A549 (cell line): ENCODE data around the gene CD164L2. TPM values are rescaled to one million over a fixed set of nuclear protein-coding genes. Genes with fewer than 3 reads are reported as not detected.

ENCODE experiments used
- ATAC-seq, 2 experiments: fragments of 200-7000 bp in 1 of 2; fragments of >200 bp in 1 of 2; cut with Nextera tagmentation in 1 of 2; cut with Tn5 transposase in 1 of 2; 3 replicates each; pipeline versions ENCODE4 v1.8.0 to v1.9.1; 2018 to 2020; ENCODE audit warnings: mild to moderate bottlenecking in 1 of 2, moderate library complexity in 1 of 2
- CTCF ChIA-PET: fragments of 300-600 bp; sonication (Branson Sonifier 250); formaldehyde crosslinking; extraction: SDS; loops from one replicate; lab custom pipeline; 2021; ENCODE audit warnings: antibody characterized with exemption, inconsistent platforms; lab: Yijun Ruan, JAX
- POLR2A ChIA-PET: fragments of 350-600 bp; formaldehyde crosslinking; extraction: SDS; loops from one replicate; lab custom pipeline; 2021; ENCODE audit warnings: antibody characterized with exemption, inconsistent platforms; lab: Yijun Ruan, JAX
- DNase-seq, 2 experiments: peaks; one replicate each; pipeline versions ENCODE4 v3.0.0 to v3.0.0-alpha.2; 2011 to 2016; ENCODE audit warnings: low read depth in 1 of 2, low spot score in 1 of 2
- FAIRE-seq: peaks from 2 replicates; lab custom pipeline; 2011; peaks lifted over from hg19 to GRCh38; lab: Jason Lieb, UNC
- H3K27ac ChIP-seq, 2 experiments: fragments of >200 bp; sonication (Bioruptor Twin); formaldehyde crosslinking; 3 replicates each; pipeline ENCODE4 v1.5.1; 2016 to 2017
- H3K4me1 ChIP-seq: fragments of >200 bp; sonication (Bioruptor Twin); formaldehyde crosslinking; 3 replicates; pipeline ENCODE4 v1.6.1; 2016
- H3K4me2 ChIP-seq: fragments of >200 bp; sonication (Bioruptor Twin); formaldehyde crosslinking; 3 replicates; pipeline ENCODE4 v1.6.1; 2016
- H3K4me3 ChIP-seq: fragments of >200 bp; sonication (Bioruptor Twin); formaldehyde crosslinking; 3 replicates; pipeline ENCODE4 v1.5.1; 2016
- H3K9me3 ChIP-seq: fragments of >200 bp; sonication (Bioruptor Twin); formaldehyde crosslinking; 3 replicates; pipeline ENCODE4 v1.6.1; 2016
- BCL3 ChIP-seq: fragments of >200 bp; sonication (Bioruptor Twin); formaldehyde crosslinking; IDR thresholded peaks from 3 replicates; pipeline ENCODE4 v1.6.1; 2016
- CBX2 ChIP-seq: fragments of 200-600 bp; sonication (generic); IDR thresholded peaks from 2 replicates; pipeline ENCODE4 v1.6.1; 2016; ENCODE audit warnings: low read depth, mild to moderate bottlenecking, borderline replicate concordance
- CEBPB ChIP-seq, 2 experiments: fragments of >200 bp in 1 of 2; sonication (Bioruptor Twin) in 1 of 2; formaldehyde crosslinking in 1 of 2; IDR thresholded peaks; 2 replicates each; pipeline ENCODE4 v1.6.1; 2012 to 2016
- CHD4 ChIP-seq: fragments of 200-600 bp; sonication (generic); IDR thresholded peaks from 2 replicates; pipeline ENCODE4 v1.6.1; 2016; ENCODE audit warnings: antibody characterized with exemption, mild to moderate bottlenecking, borderline replicate concordance
- EP300 ChIP-seq, 2 experiments: fragments of >200 bp; sonication (Bioruptor Twin); formaldehyde crosslinking; IDR thresholded peaks; 2 replicates in 1 of 2; 3 replicates in 1 of 2; pipeline ENCODE4 v1.6.1; 2016 to 2017
- ESRRA ChIP-seq: fragments of 150-350 bp; IDR thresholded peaks from 2 replicates; pipeline ENCODE4 v1.6.1; 2014; ENCODE audit warnings: mild to moderate bottlenecking, low read length, borderline replicate concordance
- FOSB ChIP-seq: fragments of 250-450 bp; sonication (Bioruptor Pico); IDR thresholded peaks from 2 replicates; pipeline ENCODE4 v1.5.0; 2020; ENCODE audit warnings: mild to moderate bottlenecking, moderate library complexity
- GATA3 ChIP-seq: IDR thresholded peaks from 2 replicates; pipeline ENCODE4 v1.6.1; 2012; ENCODE audit warnings: borderline replicate concordance
- HES2 ChIP-seq: fragments of >200 bp; sonication (Bioruptor Twin); formaldehyde crosslinking; IDR thresholded peaks from 2 replicates; pipeline ENCODE4 v1.6.1; 2016
- JUNB ChIP-seq: fragments of >200 bp; sonication (Bioruptor Twin); formaldehyde crosslinking; IDR thresholded peaks from 2 replicates; pipeline ENCODE4 v1.6.1; 2016
- KDM5A ChIP-seq: fragments of 200-600 bp; sonication (generic); IDR thresholded peaks from 2 replicates; pipeline ENCODE4 v1.6.1; 2016; ENCODE audit warnings: antibody characterized with exemption, mild to moderate bottlenecking
- MAFK ChIP-seq: fragments of 450-650 bp; IDR thresholded peaks from 2 replicates; pipeline ENCODE4 v1.6.1; 2014; ENCODE audit not compliant: partially characterized antibody
- MAZ ChIP-seq: fragments of 150-350 bp; IDR thresholded peaks from 2 replicates; pipeline ENCODE4 v1.6.1; 2014; ENCODE audit warnings: antibody characterized with exemption, low read depth, low read length, borderline replicate concordance
- NFE2L2 ChIP-seq: fragments of 150-350 bp; conservative IDR thresholded peaks from 2 replicates; pipeline ENCODE4 v1.6.1; 2014; ENCODE audit warnings: low read length
- NPAS2 ChIP-seq: fragments of 250-450 bp; sonication (Bioruptor Pico); IDR thresholded peaks from 2 replicates; pipeline ENCODE4 v1.8.0; 2022; ENCODE audit warnings: mild to moderate bottlenecking, moderate library complexity, borderline replicate concordance
- NR3C1 ChIP-seq: fragments of >200 bp; sonication (Bioruptor Twin); formaldehyde crosslinking; IDR thresholded peaks from 3 replicates; pipeline ENCODE4 v1.6.1; 2017
- PBX3 ChIP-seq: IDR thresholded peaks from 2 replicates; pipeline ENCODE4 v1.6.1; 2012
- RAD21 ChIP-seq, 2 experiments: fragments of >200 bp in 1 of 2; sonication (Bioruptor Twin) in 1 of 2; formaldehyde crosslinking in 1 of 2; IDR thresholded peaks in 1 of 2; conservative IDR thresholded peaks in 1 of 2; 2 replicates in 1 of 2; 3 replicates in 1 of 2; pipeline ENCODE4 v1.6.1; 2012 to 2018; ENCODE audit warnings: inconsistent platforms in 1 of 2
- SMC3 ChIP-seq: fragments of >200 bp; sonication (Bioruptor Twin); formaldehyde crosslinking; IDR thresholded peaks from 3 replicates; pipeline ENCODE4 v1.6.1; 2018; ENCODE audit warnings: inconsistent platforms
- TFCP2L1 ChIP-seq: fragments of 250-450 bp; sonication (Bioruptor Pico); IDR thresholded peaks from 2 replicates; pipeline ENCODE4 v1.5.0; 2021; ENCODE audit warnings: mild to moderate bottlenecking
- TP53 ChIP-seq: fragments of 250-450 bp; sonication (Bioruptor Pico); IDR thresholded peaks from 2 replicates; pipeline ENCODE4 v1.5.0; 2021; ENCODE audit warnings: mild to moderate bottlenecking, moderate library complexity
- ZC3H11A ChIP-seq: fragments of 450-650 bp; IDR thresholded peaks from 2 replicates; pipeline ENCODE4 v1.6.1; 2014; ENCODE audit warnings: antibody characterized with exemption, mild to moderate bottlenecking
- ZFP36 ChIP-seq: fragments of 450-650 bp; IDR thresholded peaks from 2 replicates; pipeline ENCODE4 v1.6.1; 2014; ENCODE audit warnings: borderline replicate concordance; ENCODE audit not compliant: partially characterized antibody
- ZSCAN20 ChIP-seq: fragments of 250-450 bp; sonication (Bioruptor Pico); IDR thresholded peaks from 2 replicates; pipeline ENCODE4 v1.8.0; 2022; ENCODE audit warnings: mild to moderate bottlenecking, moderate library complexity
- whole genome bisulfite sequencing: methylation state at CpG from one replicate; pipeline ENCODE4 v1.1.6; 2017; ENCODE audit errors: missing lambda C conversion rate; 5-methylcytosine and 5-hydroxymethylcytosine counted together
- polyA plus RNA-seq, 4 experiments: library from polyadenylated mRNA; depleted of rRNA in 3 of 4; stranded (reverse); fragments of >200 nt; fragmentation: RNase III in 1 of 4; extraction: RNeasy Plus Mini Kit Qiagen cat#74134 plus additional on column Dnase treatment in 1 of 4; gene quantifications; 2 replicates in 3 of 4; 3 replicates in 1 of 4; pipeline ENCODE4 v1.2.3, GENCODE V29; 2011 to 2017
- TF ChIP-seq, protein P1 (sequence below): fragments of >200 bp; sonication (Bioruptor Twin); formaldehyde crosslinking; IDR thresholded peaks from 3 replicates; pipeline ENCODE4 v1.5.1; 2016
- TF ChIP-seq, protein P2 (sequence below): IDR thresholded peaks from 2 replicates; pipeline ENCODE4 v1.6.1; 2012; ENCODE audit warnings: low read depth, borderline replicate concordance
- TF ChIP-seq, protein P3 (sequence below): IDR thresholded peaks from 2 replicates; pipeline ENCODE4 v1.6.1; 2012

The CD164L2 gene
- polyA plus RNA-seq, 2 of the 4 experiments (the other 2 are of a cell fraction), result not detected

DNA sequence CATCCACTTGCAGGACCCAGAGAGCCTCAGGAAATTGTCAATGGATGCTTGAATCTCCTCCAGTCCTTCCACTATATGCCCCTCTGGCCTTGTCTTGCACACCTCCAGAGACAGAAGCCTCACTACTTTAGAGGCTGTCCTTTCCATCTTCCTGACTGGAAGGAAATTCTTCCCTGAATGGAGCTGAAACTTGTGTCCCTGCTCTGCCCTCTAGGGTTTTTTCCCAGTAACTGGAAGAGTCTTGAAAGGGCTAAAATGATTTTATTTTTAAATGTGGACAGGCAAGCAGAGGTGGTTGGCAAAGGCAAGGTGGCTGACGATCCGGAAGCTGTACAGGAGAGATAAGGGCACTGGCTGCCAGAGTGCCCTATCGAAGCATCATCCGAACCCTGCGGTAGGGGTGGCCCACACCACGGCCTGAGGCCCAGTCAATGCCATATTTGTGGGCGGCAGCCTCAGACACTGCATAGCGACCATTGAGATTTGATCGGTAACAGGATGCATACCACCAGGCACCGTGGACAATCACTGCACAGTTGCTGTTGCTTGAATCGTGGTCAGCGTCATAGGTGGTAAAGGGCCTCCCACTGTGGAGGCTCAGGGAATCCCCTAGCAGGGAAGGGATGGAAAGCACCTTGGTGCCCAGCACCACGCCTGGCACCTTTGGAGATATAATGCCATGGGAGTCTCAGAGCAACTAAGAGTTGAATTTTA, 14.1 kb downstream of the CD164L2 start:
- FAIRE-seq, result no peak
- TF ChIP-seq, protein P1, sequence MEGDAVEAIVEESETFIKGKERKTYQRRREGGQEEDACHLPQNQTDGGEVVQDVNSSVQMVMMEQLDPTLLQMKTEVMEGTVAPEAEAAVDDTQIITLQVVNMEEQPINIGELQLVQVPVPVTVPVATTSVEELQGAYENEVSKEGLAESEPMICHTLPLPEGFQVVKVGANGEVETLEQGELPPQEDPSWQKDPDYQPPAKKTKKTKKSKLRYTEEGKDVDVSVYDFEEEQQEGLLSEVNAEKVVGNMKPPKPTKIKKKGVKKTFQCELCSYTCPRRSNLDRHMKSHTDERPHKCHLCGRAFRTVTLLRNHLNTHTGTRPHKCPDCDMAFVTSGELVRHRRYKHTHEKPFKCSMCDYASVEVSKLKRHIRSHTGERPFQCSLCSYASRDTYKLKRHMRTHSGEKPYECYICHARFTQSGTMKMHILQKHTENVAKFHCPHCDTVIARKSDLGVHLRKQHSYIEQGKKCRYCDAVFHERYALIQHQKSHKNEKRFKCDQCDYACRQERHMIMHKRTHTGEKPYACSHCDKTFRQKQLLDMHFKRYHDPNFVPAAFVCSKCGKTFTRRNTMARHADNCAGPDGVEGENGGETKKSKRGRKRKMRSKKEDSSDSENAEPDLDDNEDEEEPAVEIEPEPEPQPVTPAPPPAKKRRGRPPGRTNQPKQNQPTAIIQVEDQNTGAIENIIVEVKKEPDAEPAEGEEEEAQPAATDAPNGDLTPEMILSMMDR, result 0 out of 3 replicates have a peak, but pooled peaks have one; percentile 16
- TF ChIP-seq RAD21 (conservative IDR thresholded peaks at IDR 0.05 in 1 of 2, IDR thresholded peaks at IDR 0.05 in 1 of 2), result peak in 1 of 2 experiments; percentile 36; a peak in 2 of 5 replicates
- TF ChIP-seq CBX2, result no peak
- no peak for TF ChIP-seq NR3C1
- TF ChIP-seq ZFP36, result no peak
- no peak for TF ChIP-seq PBX3
- no peak for TF ChIP-seq BCL3

GRCh38 chr1:27367160-27367650, 15.9 kb downstream of the CD164L2 start:
- WGBS, result 49% methylated on average over 8 of the region's 8 CpGs
- CTCF ChIA-PET, result interaction anchor here (0.8 to 10.3 kb wide), 16 partner anchors 10 to 371 kb away, joined by 3 to 130 read pairs (median 6); no protein-coding TSS in a partner anchor
- no peak for FAIRE-seq
- H3K9me3 ChIP-seq, result no peaks in the 10 kb centered on the region
- H3K27ac ChIP-seq, result peak overlapping the region; percentile 93 to 97
- peak; percentile 3 to 12; a peak in 5 of 6 replicates for ATAC-seq
- TF ChIP-seq NPAS2 (CRISPR knock-in tag) (no peak), ESRRA (no peak), KDM5A (no peak), NFE2L2 (no peak)
- TF ChIP-seq, protein P2, sequence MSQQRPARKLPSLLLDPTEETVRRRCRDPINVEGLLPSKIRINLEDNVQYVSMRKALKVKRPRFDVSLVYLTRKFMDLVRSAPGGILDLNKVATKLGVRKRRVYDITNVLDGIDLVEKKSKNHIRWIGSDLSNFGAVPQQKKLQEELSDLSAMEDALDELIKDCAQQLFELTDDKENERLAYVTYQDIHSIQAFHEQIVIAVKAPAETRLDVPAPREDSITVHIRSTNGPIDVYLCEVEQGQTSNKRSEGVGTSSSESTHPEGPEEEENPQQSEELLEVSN, result no peak
- peak overlapping the region; percentile 95 for H3K4me2 ChIP-seq
- no peak for DNase-seq
- POLR2A ChIA-PET, result interaction anchor here (0.8 to 2.1 kb wide), 5 partner anchors 10 to 44 kb away, joined by 3 to 11 read pairs (median 4); no protein-coding TSS in a partner anchor
- peak overlapping the region; percentile 78 for H3K4me3 ChIP-seq
- H3K4me1 ChIP-seq, result peaks cover 14% of the 10 kb centered on the region

More for the DNA sequence above, 14.1 kb downstream of the CD164L2 start:
- H3K4me1 ChIP-seq, result peaks cover 14% of the 10 kb centered on the region
- WGBS, result 94% methylated on average over 6 of the region's 13 CpGs
- no peak overlapping the region for H3K4me2 ChIP-seq
- ChIA-PET CTCF (interaction anchor here (0.5 to 10.3 kb wide), 12 partner anchors 9 to 323 kb away, joined by 3 to 130 read pairs (median 4); no protein-coding TSS in a partner anchor), POLR2A (no interaction called here)
- H3K4me3 ChIP-seq, result no peak overlapping the region
- DNase-seq (peak in 1 of 2 experiments; percentile 42), ATAC-seq (no peak)
- H3K9me3 ChIP-seq, result no peaks in the 10 kb centered on the region
- H3K27ac ChIP-seq, result no peak overlapping the region

- Histone ChIP-seq H3K4me2 (peak within 1 kb of the TSS; percentile 95), H3K27ac (peak within 1 kb of the TSS; percentile 93 to 97), H3K4me1 (peaks cover 14% of the 10 kb centered on the region), H3K9me3 (no peaks in the 10 kb centered on the region), H3K4me3 (peak within 1 kb of the TSS; percentile 78)
- DNase-seq, result peak; percentile 70 to 82
- POLR2A ChIA-PET, result interaction anchor here (0.8 to 2.1 kb wide), 6 partner anchors 9 to 44 kb away, joined by 3 to 13 read pairs (median 4); no protein-coding TSS in a partner anchor
- 6% methylated on average over 10 of the region's 67 CpGs for WGBS
- peak; percentile 70 to 81 for ATAC-seq
- no peak for FAIRE-seq
- CTCF ChIA-PET, result interaction anchor here (0.6 to 10.3 kb wide), 22 partner anchors 11 to 372 kb away, joined by 3 to 130 read pairs (median 4); partner anchors contain the start of gene SYTL1
- TF ChIP-seq JUNB (no peak), SMC3 (peak; percentile 29; the same call in 2 of the 3 replicates), MAFK (no peak), EP300 (IDR thresholded peaks at IDR 0.05) (no peak), CHD4 (no peak), MAZ (no peak), CEBPB (IDR thresholded peaks at IDR 0.05) (no peak), TP53 (CRISPR knock-in tag) (no peak), GATA3 (no peak), TFCP2L1 (no peak), FOSB (no peak), ZSCAN20 (CRISPR knock-in tag) (no peak), HES2 (no peak), ZC3H11A (no peak)
- TF ChIP-seq, protein P3, sequence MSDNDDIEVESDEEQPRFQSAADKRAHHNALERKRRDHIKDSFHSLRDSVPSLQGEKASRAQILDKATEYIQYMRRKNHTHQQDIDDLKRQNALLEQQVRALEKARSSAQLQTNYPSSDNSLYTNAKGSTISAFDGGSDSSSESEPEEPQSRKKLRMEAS, result peak; percentile 55; the same call in 1 of the 2 replicates
Observed at GRCh38 chr1:27366411-27367159, 16.5 kb downstream of the CD164L2 start, which contains the start of gene MAP3K6. Gene MAP3K6, minus strand, starts transcription at chr1:27366961. Its CDS starts 364 bp downstream, at chr1:27366597.
